GM18873 (cell line): ENCODE results near the gene SLC22A4.

Source experiments
- ATAC-seq: cut with Tn5 transposase; IDR thresholded peaks from one replicate; pipeline ENCODE4 v1.9.1; 2021; ENCODE audit warnings: mild to moderate bottlenecking, moderate library complexity, moderate number of reproducible peaks; ENCODE audit not compliant: unreplicated experiment, low FRiP score

The SLC22A4 gene

GRCh38 chr5:132296412-132297016, 2.3 kb downstream of the SLC22A4 start:
- ATAC-seq = no peak

DNA sequence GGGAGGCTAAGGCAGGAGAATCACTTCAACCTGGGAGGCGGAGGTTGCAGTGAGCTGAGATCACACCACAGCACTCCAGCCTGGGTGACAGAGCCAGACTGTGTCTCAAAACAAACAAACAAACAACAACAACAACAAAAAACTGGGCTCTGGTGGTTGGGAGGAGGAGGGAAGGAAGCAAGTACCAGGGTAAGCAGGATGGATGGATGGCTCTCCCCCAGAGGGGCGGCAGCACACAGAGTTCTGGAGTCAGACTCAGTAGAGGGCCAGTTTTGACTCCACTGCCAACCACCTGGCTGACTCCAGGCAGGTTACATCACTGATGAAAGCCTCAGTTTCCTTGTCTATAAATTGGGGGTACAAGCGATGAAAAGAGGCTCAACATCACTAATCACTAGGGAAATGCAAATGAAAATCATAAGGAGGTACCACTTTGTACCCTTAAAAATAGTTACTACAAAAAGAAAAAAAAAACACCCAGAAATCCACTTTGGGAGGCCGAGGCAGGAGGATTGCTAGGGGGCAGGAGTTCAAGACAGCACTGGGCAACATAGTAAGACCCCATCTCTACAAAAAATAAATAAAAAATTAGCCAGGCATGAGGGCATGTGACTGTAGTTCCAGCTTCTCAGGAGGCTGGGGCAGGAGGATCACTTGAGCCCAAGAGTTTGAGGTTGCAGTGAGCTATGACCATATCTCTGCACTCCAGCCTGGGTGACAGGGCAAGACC, 3.2 kb downstream of the SLC22A4 start:
- ATAC-seq = no peak

- no peak for ATAC-seq
These were observed 4.4 kb downstream of the SLC22A4 start for GRCh38 chr5:132298298-132299212.

DNA sequence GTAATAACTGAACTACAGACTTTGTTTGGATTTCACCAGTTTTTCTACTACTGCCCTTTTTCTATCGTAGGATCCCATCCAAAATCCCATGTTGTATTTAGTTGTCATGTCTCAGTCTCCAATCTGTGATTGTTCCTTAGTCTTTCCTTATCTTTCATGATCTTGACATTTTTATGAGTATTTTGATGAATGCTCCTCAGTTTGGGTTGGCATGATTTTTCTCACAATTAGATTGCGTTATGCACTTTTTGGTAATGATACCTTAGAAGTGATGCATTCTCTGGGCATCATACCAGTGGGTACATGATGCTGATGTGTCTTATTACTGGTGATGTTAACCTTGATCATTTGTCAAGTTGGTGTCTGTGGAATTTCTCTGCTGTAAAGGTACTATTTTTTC, 5.7 kb downstream of the SLC22A4 start:
- no peak for ATAC-seq

- ATAC-seq = no peak
These were observed 6.6 kb downstream of the SLC22A4 start for GRCh38 chr5:132300577-132301343.

DNA sequence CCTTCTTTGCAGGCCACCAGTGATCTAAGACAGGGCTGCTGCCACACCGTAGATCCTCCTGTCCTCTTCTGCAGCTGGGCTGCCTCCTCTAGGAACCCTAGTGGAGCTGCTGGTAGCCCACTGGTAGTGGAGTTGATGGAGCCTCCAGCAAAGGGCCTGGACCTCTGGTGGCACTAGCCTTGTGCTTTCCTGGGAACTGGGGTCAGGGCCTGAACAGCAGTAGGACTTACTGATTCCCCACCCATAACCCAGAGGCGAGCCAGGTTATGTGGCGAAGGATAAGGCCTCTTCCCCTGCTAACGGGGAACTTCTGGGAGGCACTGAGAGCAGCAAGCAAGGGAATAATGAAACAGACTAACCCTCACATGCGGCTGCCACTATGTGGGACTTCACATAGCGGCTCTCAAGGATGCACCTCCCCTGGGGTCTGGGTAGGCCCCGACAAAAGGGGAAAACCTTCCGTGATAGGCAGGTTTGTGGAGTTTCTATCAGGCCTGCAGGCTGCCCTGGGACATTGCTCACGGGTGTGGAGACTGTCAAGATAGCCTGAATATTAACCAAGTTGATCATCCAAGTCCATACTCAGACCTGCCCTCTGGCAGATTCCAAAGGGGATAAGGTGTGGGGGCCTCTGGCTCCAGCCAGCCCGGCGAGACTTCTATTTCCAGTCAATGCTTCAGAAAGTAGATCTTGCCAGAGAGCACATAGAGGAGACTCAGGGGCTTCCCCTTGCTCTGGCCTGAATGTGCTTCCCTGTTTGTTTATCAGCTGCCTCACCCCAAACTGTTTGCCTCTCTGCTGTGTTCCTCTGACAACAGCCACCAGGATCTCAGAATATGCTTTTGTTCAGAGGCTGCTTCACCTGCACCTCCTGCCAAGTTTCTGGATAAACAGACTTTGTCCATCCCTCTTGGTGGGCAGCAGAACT, 7.4 kb downstream of the SLC22A4 start:
- ATAC-seq = no peak

- no peak for ATAC-seq
These were observed 8.2 kb downstream of the SLC22A4 start for GRCh38 chr5:132302413-132302812.

DNA sequence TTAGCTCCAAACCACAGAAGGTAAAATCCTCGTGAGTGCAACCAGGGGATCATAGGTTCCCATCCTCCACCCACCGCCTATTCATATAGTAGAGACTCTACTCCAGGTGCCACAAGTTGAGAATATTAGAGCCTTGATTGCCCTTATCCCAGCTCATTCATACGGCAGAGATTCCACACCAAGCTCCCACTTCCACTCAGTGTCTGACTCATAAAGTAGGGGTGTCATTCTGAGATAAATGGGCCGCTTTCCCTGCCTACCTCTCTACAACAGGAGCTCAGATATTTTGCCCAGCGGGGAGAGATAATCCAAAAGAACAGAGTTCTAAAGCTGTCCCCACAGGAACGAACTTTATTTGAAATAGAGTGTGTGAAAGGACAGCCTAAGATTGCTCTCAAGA, 9.4 kb downstream of the SLC22A4 start:
- ATAC-seq = no peak

GRCh38 chr5:132305420-132305819, 11.2 kb downstream of the SLC22A4 start:
- no peak for ATAC-seq

- ATAC-seq = no peak
These were observed 14.5 kb downstream of the SLC22A4 start for GRCh38 chr5:132308701-132309100.

GRCh38 chr5:132309679-132310078, 15.5 kb downstream of the SLC22A4 start:
- no peak for ATAC-seq

DNA sequence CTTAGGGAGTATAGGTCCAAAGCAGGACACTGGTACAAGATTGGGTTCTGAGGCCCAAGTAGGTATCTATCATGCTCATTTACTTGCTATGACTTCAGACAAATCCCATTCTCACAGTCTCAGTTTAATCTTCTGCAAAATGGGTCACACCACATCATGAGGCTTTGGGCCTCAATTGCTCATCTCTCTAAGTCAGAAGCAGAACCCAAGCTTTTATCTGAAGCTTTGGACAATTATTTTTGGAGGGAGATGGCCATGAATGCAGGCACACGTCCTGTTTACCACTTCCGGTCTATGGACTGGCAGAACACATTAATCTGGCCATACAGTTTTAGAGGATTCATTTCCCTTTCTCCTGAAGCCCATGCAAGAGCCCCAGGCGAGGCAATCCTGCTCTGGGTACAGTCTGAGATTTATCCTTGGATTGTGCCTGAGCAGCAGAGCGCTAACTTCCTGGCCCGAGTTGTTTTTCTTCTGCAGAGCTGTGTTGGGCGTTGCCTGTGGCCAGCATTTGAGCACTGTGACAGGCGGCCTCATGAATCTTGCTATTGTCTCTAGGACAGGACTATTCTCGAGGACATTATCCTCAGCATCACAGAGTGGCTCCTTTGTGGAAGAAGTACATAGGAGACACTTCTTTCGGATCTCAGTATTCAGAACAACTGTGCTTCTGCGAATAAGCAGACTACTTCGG, 16.1 kb downstream of the SLC22A4 start:
- ATAC-seq = no peak

- no peak for ATAC-seq
These were observed 19.2 kb downstream of the SLC22A4 start for GRCh38 chr5:132313366-132313765.

DNA sequence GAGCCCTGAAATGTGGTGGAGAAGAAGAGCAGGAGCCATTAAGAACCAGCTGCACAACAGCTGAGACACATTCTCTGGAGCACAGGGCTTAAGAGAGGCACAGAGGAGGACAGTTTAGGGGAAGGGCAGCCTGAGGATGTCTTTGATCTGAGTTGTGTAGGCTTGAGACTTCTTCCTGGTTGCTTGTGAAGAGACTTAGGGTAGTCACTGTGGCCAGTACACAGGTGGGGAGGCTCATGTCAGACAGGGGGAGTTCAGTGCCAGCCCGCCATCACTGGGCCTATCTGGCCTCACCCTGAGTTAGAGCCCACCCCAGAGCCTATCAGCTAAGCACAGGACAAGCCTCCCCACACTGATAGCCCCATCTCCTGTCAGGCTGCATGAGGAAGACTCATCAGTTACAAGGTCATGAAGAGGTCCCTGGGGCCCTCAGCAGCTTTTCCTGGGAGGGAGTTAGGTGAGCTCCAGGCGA, 19.8 kb downstream of the SLC22A4 start:
- no peak for ATAC-seq

GRCh38 chr5:132315529-132316067, 21.4 kb downstream of the SLC22A4 start:
- ATAC-seq = no peak

- no peak for ATAC-seq
These were observed 25.8 kb downstream of the SLC22A4 start for GRCh38 chr5:132319975-132320374.

DNA sequence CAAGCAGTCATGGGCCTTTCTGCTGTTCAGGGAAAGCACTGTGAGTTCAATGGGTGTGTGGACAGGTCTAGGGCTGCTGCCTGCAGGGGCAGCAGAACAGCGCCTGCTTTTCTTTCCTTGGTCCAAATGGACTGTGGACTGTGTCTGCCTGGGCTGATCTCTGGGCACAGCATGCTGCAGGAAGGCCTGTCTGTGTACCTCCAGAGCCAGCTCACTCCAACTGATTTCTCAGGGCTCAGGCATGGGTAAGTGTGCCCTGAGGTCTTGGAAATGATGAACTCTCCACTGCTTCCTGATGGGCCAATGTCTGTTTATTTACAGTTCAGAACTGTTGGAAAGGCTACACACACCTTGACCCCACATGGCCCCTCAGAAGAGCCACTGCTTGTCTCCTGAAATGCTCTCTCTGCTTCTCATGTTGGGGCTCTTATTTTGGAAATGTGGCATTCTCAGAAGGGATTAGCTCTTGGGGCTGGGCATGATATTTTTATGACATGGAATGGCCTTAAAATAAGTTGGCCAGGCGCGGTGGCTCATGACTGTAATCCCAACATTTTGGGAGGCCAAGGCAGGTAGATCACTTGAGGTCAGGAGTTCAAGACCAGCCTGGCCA, 27.0 kb downstream of the SLC22A4 start:
- no peak for ATAC-seq

DNA sequence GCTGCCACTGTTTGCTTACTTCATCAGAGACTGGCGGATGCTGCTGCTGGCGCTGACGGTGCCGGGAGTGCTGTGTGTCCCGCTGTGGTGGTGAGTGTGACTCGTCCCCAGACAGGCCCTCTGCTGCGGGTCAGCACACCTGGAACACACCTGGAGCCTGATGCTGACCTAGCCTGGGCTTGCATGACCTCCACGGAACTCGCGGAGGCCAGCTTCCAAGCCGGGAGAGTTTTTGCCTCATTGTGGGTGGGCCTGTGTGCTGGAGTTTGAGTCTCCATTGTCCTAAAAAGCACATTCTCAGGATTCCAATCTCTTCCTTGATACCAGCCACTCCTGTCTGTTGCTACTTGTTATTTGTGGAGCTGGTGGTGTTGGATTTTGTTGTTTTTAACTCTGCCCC, 28.1 kb downstream of the SLC22A4 start:
- ATAC-seq = no peak
